ENCODE results near the gene PLA2G7. TPM values are rescaled to one million over a fixed set of nuclear protein-coding genes. Genes with fewer than 3 reads are reported as not detected.
A peak's percentile ranks its signal among the peaks of the same experiment; 100 is the strongest.

Gene PLA2G7
- total and polyA plus RNA-seq, 2 experiments from 2014 or later = 1.5 TPM; not detected in 1

DNA sequence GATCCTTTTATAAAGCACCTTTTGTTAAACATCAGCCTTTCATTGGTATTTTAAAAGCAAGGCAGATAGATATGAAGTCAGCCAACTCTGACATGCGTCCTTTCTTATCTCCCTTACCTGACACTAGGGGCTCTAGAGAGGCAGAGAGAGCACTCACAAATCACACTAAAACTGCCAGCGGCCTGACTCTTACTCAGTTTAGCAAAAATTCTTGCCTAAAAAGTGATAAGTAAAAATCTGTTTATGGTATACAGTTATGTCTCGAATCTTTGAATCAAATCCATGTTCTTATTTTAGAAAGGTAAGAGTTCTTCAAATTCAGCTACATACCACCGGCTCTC, 57.9 kb downstream of the PLA2G7 start:
- H3K9me2 ChIP-seq (replicated peaks; ENCODE audit: insufficient read depth) = no peaks in the 10 kb centered on the region
- H3K4me3 ChIP-seq = no peak overlapping the region
- H3K36me3 ChIP-seq (replicated peaks; ENCODE audit: insufficient read depth, low read depth) = no peaks in the 10 kb centered on the region
- DNase-seq (ENCODE audit: low spot score) = peak; percentile 23
- no peak overlapping the region for H2AFZ ChIP-seq
- 50% methylated on average over 4 of the region's 4 CpGs for WGBS (ENCODE audit: low lambda C conversion rate, missing lambda C conversion rate)
- H3K4me2 ChIP-seq = no peak overlapping the region
- H4K20me1 ChIP-seq (ENCODE audit: insufficient read depth, poor library complexity, severe bottlenecking) = no peaks in the 10 kb centered on the region
- TF ChIP-seq EZH2phosphoT487 (IDR thresholded peaks at IDR 0.05; ENCODE audit: low read depth, severe bottlenecking, unreplicated experiment) (no peak), EZH2 (IDR thresholded peaks at IDR 0.05; ENCODE audit: borderline replicate concordance) (no peak)
- TF ChIP-seq, protein P1, sequence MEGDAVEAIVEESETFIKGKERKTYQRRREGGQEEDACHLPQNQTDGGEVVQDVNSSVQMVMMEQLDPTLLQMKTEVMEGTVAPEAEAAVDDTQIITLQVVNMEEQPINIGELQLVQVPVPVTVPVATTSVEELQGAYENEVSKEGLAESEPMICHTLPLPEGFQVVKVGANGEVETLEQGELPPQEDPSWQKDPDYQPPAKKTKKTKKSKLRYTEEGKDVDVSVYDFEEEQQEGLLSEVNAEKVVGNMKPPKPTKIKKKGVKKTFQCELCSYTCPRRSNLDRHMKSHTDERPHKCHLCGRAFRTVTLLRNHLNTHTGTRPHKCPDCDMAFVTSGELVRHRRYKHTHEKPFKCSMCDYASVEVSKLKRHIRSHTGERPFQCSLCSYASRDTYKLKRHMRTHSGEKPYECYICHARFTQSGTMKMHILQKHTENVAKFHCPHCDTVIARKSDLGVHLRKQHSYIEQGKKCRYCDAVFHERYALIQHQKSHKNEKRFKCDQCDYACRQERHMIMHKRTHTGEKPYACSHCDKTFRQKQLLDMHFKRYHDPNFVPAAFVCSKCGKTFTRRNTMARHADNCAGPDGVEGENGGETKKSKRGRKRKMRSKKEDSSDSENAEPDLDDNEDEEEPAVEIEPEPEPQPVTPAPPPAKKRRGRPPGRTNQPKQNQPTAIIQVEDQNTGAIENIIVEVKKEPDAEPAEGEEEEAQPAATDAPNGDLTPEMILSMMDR (IDR thresholded peaks at IDR 0.05; ENCODE audit: poor library complexity) = peak; percentile 34
- H3K27me3 ChIP-seq = no peaks in the 10 kb centered on the region
- H3K9me3 ChIP-seq (ENCODE audit: low read depth) = no peaks in the 10 kb centered on the region
- H3K27ac ChIP-seq = no peak overlapping the region
- H3K79me2 ChIP-seq = no peaks in the 10 kb centered on the region
- no peaks in the 10 kb centered on the region for H3K4me1 ChIP-seq (ENCODE audit: insufficient read depth)

DNA sequence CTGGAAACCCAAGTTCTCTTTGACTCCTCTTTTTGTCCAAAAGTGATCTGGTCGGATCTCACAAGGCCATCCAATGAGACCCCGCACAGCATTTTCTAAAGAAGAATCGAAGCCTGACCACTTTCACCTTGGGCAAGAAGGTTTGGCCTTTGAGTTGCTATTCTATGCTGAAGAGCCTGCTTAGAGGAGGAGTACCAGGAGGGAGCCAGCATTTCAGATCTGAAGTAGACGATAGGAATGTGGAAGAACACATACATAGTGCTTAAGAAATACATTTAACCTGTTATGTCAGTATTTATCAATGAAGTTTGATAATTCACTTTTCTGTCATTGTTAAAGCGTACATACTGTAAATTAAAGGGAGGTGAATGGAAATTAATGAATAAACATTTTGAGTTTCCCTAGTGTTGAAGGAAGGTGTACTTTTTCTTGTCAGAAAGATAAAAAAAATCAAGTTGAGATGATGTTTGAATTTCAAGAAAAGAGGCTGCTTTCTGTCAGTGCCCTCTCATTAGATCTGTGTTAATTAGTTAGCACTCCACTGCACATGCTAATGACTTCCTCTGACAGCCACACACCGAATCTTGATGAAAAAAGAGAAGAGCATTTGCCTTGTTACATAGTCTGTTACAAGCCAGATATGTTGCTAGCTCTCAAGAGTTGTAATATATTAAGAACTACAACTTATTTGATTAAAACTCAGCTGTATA, 58.4 kb downstream of the PLA2G7 start:
- H3K4me3 ChIP-seq = no peak overlapping the region
- H3K79me2 ChIP-seq = no peaks in the 10 kb centered on the region
- H3K9me3 ChIP-seq (ENCODE audit: low read depth) = no peaks in the 10 kb centered on the region
- no peak overlapping the region for H2AFZ ChIP-seq
- 92% methylated on average over 6 of the region's 6 CpGs for WGBS (ENCODE audit: low lambda C conversion rate, missing lambda C conversion rate)
- no peaks in the 10 kb centered on the region for H3K9me2 ChIP-seq (replicated peaks; ENCODE audit: insufficient read depth)
- TF ChIP-seq, protein P1 (IDR thresholded peaks at IDR 0.05; ENCODE audit: poor library complexity) = no peak
- TF ChIP-seq EZH2 (IDR thresholded peaks at IDR 0.05; ENCODE audit: borderline replicate concordance) (no peak), EZH2phosphoT487 (IDR thresholded peaks at IDR 0.05; ENCODE audit: low read depth, severe bottlenecking, unreplicated experiment) (no peak)
- no peaks in the 10 kb centered on the region for H3K36me3 ChIP-seq (replicated peaks; ENCODE audit: insufficient read depth, low read depth)
- no peak overlapping the region for H3K4me2 ChIP-seq
- no peaks in the 10 kb centered on the region for H4K20me1 ChIP-seq (ENCODE audit: insufficient read depth, poor library complexity, severe bottlenecking)
- H3K27ac ChIP-seq = no peak overlapping the region
- H3K27me3 ChIP-seq = no peaks in the 10 kb centered on the region
- H3K4me1 ChIP-seq (ENCODE audit: insufficient read depth) = no peaks in the 10 kb centered on the region
- no peak for DNase-seq (ENCODE audit: low spot score)

DNA sequence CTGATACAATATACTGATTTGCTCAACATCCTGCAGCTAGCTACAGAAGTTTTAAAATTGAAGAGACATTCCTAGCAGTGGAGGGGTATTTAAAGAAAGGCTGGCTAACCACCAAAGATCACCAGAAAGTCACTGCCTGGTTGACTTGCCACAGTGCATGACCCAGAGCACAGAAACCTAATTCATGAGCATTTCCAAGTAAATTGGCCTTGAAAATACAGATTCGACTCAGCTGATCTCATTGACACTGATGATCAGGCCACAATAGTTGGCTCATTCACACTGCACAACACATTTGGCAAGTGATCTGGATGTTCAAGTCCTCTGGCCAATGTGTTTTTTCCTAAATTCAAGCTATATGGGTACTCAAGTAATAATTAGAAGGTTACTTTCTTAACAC, 60.8 kb downstream of the PLA2G7 start:
- Histone ChIP-seq H3K4me2 (no peak overlapping the region), H2AFZ (no peak overlapping the region), H4K20me1 (ENCODE audit: insufficient read depth, poor library complexity, severe bottlenecking) (no peaks in the 10 kb centered on the region), H3K79me2 (no peaks in the 10 kb centered on the region), H3K36me3 (replicated peaks; ENCODE audit: insufficient read depth, low read depth) (no peaks in the 10 kb centered on the region), H3K27me3 (no peaks in the 10 kb centered on the region), H3K9me3 (ENCODE audit: low read depth) (no peaks in the 10 kb centered on the region), H3K4me3 (no peak overlapping the region), H3K27ac (no peak overlapping the region), H3K9me2 (replicated peaks; ENCODE audit: insufficient read depth) (no peaks in the 10 kb centered on the region), H3K4me1 (ENCODE audit: insufficient read depth) (no peaks in the 10 kb centered on the region)
- 95% methylated on average over 1 of the region's 1 CpG for WGBS (ENCODE audit: low lambda C conversion rate, missing lambda C conversion rate)
- TF ChIP-seq EZH2 (IDR thresholded peaks at IDR 0.05; ENCODE audit: borderline replicate concordance) (no peak), EZH2phosphoT487 (IDR thresholded peaks at IDR 0.05; ENCODE audit: low read depth, severe bottlenecking, unreplicated experiment) (no peak)
- TF ChIP-seq, protein P1 (IDR thresholded peaks at IDR 0.05; ENCODE audit: poor library complexity) = no peak
- no peak for DNase-seq (ENCODE audit: low spot score)

Data from hepatocyte (in vitro differentiated cells).